ENCODE data around the gene IGBP1. TPM values are rescaled to one million over a fixed set of nuclear protein-coding genes. Genes with fewer than 3 reads are reported as not detected.

IGBP1 gene
- total and polyA plus RNA-seq, 10 of the 15 experiments (the other 5 are each of a cell fraction or from before 2014, with no cell fraction given): 29.7 to 120 (median 58.7) TPM

DNA sequence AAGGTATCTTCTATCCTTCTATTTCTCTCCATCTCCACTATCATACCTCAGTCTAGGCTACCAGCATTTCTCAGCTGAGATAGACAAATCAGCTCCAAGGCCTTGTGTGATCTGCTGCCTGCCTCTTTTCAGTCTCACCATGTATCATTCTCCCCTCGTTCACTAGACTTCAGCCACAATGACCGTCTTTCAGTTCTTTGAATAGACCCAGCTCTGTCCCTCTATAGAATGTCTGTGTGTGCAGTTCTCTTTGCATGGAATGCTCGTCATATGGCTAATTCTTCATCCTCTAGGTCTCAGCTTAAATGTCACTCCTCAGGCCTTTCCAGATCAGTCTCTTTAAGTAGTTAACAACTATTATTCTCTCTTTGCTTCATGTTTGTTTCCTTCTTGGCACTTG lies 6.5 kb downstream of the IGBP1 start:
- no peak overlapping the region for H3K27ac ChIP-seq (ENCODE audit: control insufficient read depth, insufficient read depth)
- FAIRE-seq: no peak
- RAD21 ChIA-PET (ENCODE audit: unreplicated experiment): no interaction called here
- SMC1A ChIA-PET (ENCODE audit: uncharacterized antibody, unreplicated experiment): no interaction called here
- H3K9me3 ChIP-seq (replicated peaks; ENCODE audit: control insufficient read depth, insufficient read depth, low read length): no peaks in the 10 kb centered on the region
- no peak overlapping the region for H3K9ac ChIP-seq (ENCODE audit: control insufficient read depth, insufficient read depth, low read length)
- ATAC-seq: no peak
- H3K4me2 ChIP-seq (ENCODE audit: control insufficient read depth, insufficient read depth): no peak overlapping the region
- in situ Hi-C loops (cut with MboI) (loop anchor here (25.0 kb wide), 1 partner anchor 102 kb away; the partner anchor contains the start of gene AWAT2), intact Hi-C loops (cut with micrococcal nuclease; ENCODE audit: unreplicated experiment) (no loop called here)
- BruUV-seq (replicated peaks): no TSS peak
- no peaks in the 10 kb centered on the region for H4K20me1 ChIP-seq (ENCODE audit: control insufficient read depth, insufficient read depth)
- no peaks in the 10 kb centered on the region for H3K27me3 ChIP-seq (replicated peaks in 1 of 2; ENCODE audit: control insufficient read depth in 2 of 2, insufficient read depth in 2 of 2, low read length in 1 of 2)
- H3K36me3 ChIP-seq (ENCODE audit: control insufficient read depth in 2 of 2, insufficient read depth in 2 of 2, low read length in 1 of 2): no peaks in the 10 kb centered on the region
- TF ChIP-seq POLR2AphosphoS5 (IDR thresholded peaks at IDR 0.05; ENCODE audit: low read length) (no peak), SIN3A (IDR thresholded peaks at IDR 0.05; ENCODE audit: low read depth, low read length) (no peak), RAD21 (IDR thresholded peaks at IDR 0.05; ENCODE audit: insufficient read depth, low read depth, low read length) (no peak), KLF5 (IDR thresholded peaks at IDR 0.05; ENCODE audit: partially characterized antibody) (no peak), IRF4 (IDR thresholded peaks at IDR 0.05; ENCODE audit: low read depth, low read length) (no peak), SMAD5 (IDR thresholded peaks at IDR 0.05; ENCODE audit: low read depth) (no peak)
- TF ChIP-seq, protein P1, sequence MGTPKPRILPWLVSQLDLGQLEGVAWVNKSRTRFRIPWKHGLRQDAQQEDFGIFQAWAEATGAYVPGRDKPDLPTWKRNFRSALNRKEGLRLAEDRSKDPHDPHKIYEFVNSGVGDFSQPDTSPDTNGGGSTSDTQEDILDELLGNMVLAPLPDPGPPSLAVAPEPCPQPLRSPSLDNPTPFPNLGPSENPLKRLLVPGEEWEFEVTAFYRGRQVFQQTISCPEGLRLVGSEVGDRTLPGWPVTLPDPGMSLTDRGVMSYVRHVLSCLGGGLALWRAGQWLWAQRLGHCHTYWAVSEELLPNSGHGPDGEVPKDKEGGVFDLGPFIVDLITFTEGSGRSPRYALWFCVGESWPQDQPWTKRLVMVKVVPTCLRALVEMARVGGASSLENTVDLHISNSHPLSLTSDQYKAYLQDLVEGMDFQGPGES (IDR thresholded peaks at IDR 0.05): no peak
- TF ChIP-seq, protein P2, sequence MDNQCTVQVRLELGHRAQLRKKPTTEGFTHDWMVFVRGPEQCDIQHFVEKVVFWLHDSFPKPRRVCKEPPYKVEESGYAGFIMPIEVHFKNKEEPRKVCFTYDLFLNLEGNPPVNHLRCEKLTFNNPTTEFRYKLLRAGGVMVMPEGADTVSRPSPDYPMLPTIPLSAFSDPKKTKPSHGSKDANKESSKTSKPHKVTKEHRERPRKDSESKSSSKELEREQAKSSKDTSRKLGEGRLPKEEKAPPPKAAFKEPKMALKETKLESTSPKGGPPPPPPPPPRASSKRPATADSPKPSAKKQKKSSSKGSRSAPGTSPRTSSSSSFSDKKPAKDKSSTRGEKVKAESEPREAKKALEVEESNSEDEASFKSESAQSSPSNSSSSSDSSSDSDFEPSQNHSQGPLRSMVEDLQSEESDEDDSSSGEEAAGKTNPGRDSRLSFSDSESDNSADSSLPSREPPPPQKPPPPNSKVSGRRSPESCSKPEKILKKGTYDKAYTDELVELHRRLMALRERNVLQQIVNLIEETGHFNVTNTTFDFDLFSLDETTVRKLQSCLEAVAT (IDR thresholded peaks at IDR 0.05): no peak
- TF ChIP-seq, protein P3, sequence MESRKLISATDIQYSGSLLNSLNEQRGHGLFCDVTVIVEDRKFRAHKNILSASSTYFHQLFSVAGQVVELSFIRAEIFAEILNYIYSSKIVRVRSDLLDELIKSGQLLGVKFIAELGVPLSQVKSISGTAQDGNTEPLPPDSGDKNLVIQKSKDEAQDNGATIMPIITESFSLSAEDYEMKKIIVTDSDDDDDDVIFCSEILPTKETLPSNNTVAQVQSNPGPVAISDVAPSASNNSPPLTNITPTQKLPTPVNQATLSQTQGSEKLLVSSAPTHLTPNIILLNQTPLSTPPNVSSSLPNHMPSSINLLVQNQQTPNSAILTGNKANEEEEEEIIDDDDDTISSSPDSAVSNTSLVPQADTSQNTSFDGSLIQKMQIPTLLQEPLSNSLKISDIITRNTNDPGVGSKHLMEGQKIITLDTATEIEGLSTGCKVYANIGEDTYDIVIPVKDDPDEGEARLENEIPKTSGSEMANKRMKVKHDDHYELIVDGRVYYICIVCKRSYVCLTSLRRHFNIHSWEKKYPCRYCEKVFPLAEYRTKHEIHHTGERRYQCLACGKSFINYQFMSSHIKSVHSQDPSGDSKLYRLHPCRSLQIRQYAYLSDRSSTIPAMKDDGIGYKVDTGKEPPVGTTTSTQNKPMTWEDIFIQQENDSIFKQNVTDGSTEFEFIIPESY (IDR thresholded peaks at IDR 0.05): no peak
- no peak for DNase-seq (ENCODE audit: low read depth, low spot score)
- peaks cover 6% of the 10 kb centered on the region for H3K79me2 ChIP-seq (ENCODE audit: control insufficient read depth, insufficient read depth, low read length)
- no peaks in the 10 kb centered on the region for H3K4me1 ChIP-seq (ENCODE audit: control insufficient read depth, insufficient read depth, low read length)
- POLR2A ChIA-PET: interaction anchor here (0.9 kb wide), 1 partner anchor 13 kb away, joined by 3 read pairs; no protein-coding TSS in a partner anchor
- no peak overlapping the region for H2AFZ ChIP-seq (ENCODE audit: control insufficient read depth, low read depth, low read length)
- H3K4me3 ChIP-seq: no peak overlapping the region
- CTCF ChIA-PET: no interaction called here
- WGBS (ENCODE audit: insufficient coverage, insufficient replicate concordance, low lambda C conversion rate, missing lambda C conversion rate): 49% methylated on average over 3 of the region's 3 CpGs

All from GM12878 (cell line).